Immature natural killer cell (primary cell): Measurements from ENCODE around the gene WNK1. TPM values are rescaled to one million over a fixed set of nuclear protein-coding genes. Genes with fewer than 3 reads are reported as not detected.
"Not testable (repeated sequence)": the region's sequence is repeated elsewhere in the genome, so short reads cannot be mapped to it uniquely, and the experiment has no call there.

Source experiments
- DNase-seq, 3 donors: peaks; one replicate each; pipeline ENCODE4 v3.0.0; 2022; ENCODE audit warnings: mixed read lengths in 1 of 3
- H3K27ac Mint-ChIP-seq, 6 donors: one replicate each; pipeline ENCODE4 v1.8.0; 2020; ENCODE audit warnings: mixed read lengths in 6 of 6, mild to moderate bottlenecking in 5 of 6, inconsistent platforms in 4 of 6, moderate library complexity in 3 of 6
- H3K27me3 Mint-ChIP-seq, 3 donors: one replicate each; pipeline ENCODE4 v1.8.0; 2020 to 2021; ENCODE audit warnings: low read depth in 3 of 3, mild to moderate bottlenecking in 3 of 3, mixed read lengths in 3 of 3, moderate library complexity in 3 of 3, inconsistent platforms in 1 of 3
- H3K36me3 Mint-ChIP-seq, 3 donors: one replicate each; pipeline ENCODE4 v1.8.0; 2020; ENCODE audit warnings: mixed read lengths in 3 of 3, inconsistent platforms in 2 of 3, mild to moderate bottlenecking in 2 of 3
- H3K4me1 Mint-ChIP-seq, 2 donors: one replicate each; pipeline ENCODE4 v1.8.0; 2020; ENCODE audit warnings: inconsistent platforms in 2 of 2, mild to moderate bottlenecking in 2 of 2, mixed read lengths in 2 of 2, moderate library complexity in 1 of 2
- H3K4me3 Mint-ChIP-seq, 5 donors: one replicate each; pipeline ENCODE4 v1.8.0; 2020; ENCODE audit warnings: mild to moderate bottlenecking in 5 of 5, mixed read lengths in 5 of 5, inconsistent platforms in 3 of 5, moderate library complexity in 3 of 5
- H3K9me3 Mint-ChIP-seq, 6 donors: one replicate each; pipeline ENCODE4 v1.8.0; 2020; ENCODE audit warnings: mild to moderate bottlenecking in 6 of 6, mixed read lengths in 6 of 6, inconsistent platforms in 4 of 6, moderate library complexity in 3 of 6
- polyA plus RNA-seq, 3 donors: library from polyadenylated mRNA; unstranded; fragments of 300-500 nt; fragmentation: Illumina TruSeq; gene quantifications; one replicate each; pipeline ENCODE4 v1.2.3, GENCODE V29; 2021

WNK1 gene
- 10 to 100 TPM in 1 of 3 donors, 1 to 10 TPM in 2; 7.5 to 46.5 (median 8.6) TPM for polyA plus RNA-seq

- Mint-ChIP-seq H3K4me3 (peak within 1 kb of the TSS; percentile 83 to 98 (median 92)), H3K36me3 (no peaks in the 10 kb centered on the region), H3K27me3 (peaks cover 0 to 8% (median 0%) of the 10 kb centered on the region in 3 donors), H3K9me3 (no peaks in the 10 kb centered on the region), H3K27ac (peak within 1 kb of the TSS; percentile 89 to 94 (median 91)), H3K4me1 (peaks cover 34 to 40% of the 10 kb centered on the region in 2 donors)
- peak; percentile 95 to 96 (median 96) for DNase-seq
Measured at GRCh38 chr12:751999-752694, at the start of gene WNK1. TSS of gene WNK1 (plus strand) at chr12:752579. CDS start at chr12:753566, 987 bp downstream.

- Mint-ChIP-seq H3K4me1 (no peaks in the 10 kb centered on the region), H3K9me3 (peaks cover 0 to 2% (median 0%) of the 10 kb centered on the region in 6 donors), H3K4me3 (no peak overlapping the region), H3K27me3 (peaks cover 0 to 3% (median 2%) of the 10 kb centered on the region in 3 donors), H3K36me3 (no peaks in the 10 kb centered on the region), H3K27ac (no peak overlapping the region)
- DNase-seq = no peak
Measured at GRCh38 chr12:704516-705242, 47.7 kb upstream of the WNK1 start.

GRCh38 chr12:708084-708483, 44.3 kb upstream of the WNK1 start:
- peak overlapping the region in 1 of 6 donors; percentile 62 for H3K27ac Mint-ChIP-seq

GRCh38 chr12:709455-710020, 42.8 kb upstream of the WNK1 start:
- Mint-ChIP-seq H3K36me3 (no peaks in the 10 kb centered on the region), H3K27ac (no peak overlapping the region), H3K27me3 (peaks cover 2% of the 10 kb centered on the region in 3 donors), H3K9me3 (no peaks in the 10 kb centered on the region), H3K4me1 (no peaks in the 10 kb centered on the region), H3K4me3 (no peak overlapping the region)
- DNase-seq = no peak

More at GRCh38 chr12:708084-708483, 44.3 kb upstream of the WNK1 start:
- DNase-seq, H3K9me3 Mint-ChIP-seq, H3K4me1 Mint-ChIP-seq, H3K27me3 Mint-ChIP-seq, H3K36me3 Mint-ChIP-seq, H3K4me3 Mint-ChIP-seq: not testable (repeated sequence)

GRCh38 chr12:712172-712863, 40.1 kb upstream of the WNK1 start:
- no peaks in the 10 kb centered on the region for H3K36me3 Mint-ChIP-seq
- no peak overlapping the region for H3K27ac Mint-ChIP-seq
- H3K4me1 Mint-ChIP-seq = no peaks in the 10 kb centered on the region
- no peak overlapping the region for H3K4me3 Mint-ChIP-seq
- H3K9me3 Mint-ChIP-seq = peaks cover 0 to 2% (median 0%) of the 10 kb centered on the region in 6 donors
- no peak for DNase-seq
- peaks cover 0 to 2% (median 0%) of the 10 kb centered on the region in 3 donors for H3K27me3 Mint-ChIP-seq

- no peaks in the 10 kb centered on the region for H3K36me3 Mint-ChIP-seq
- H3K27ac Mint-ChIP-seq = no peak overlapping the region
- DNase-seq = no peak
- H3K4me1 Mint-ChIP-seq = no peaks in the 10 kb centered on the region
- peaks cover 0 to 2% (median 0%) of the 10 kb centered on the region in 6 donors for H3K9me3 Mint-ChIP-seq
- no peak overlapping the region for H3K4me3 Mint-ChIP-seq
- H3K27me3 Mint-ChIP-seq = peaks cover 0 to 2% (median 0%) of the 10 kb centered on the region in 3 donors
Measured at GRCh38 chr12:713281-713875, 39.0 kb upstream of the WNK1 start.

- Mint-ChIP-seq H3K9me3 (peaks cover 0 to 2% (median 0%) of the 10 kb centered on the region in 6 donors), H3K27ac (peak overlapping the region in 1 of 6 donors; percentile 67), H3K4me1 (peaks cover 0 to 4% of the 10 kb centered on the region in 2 donors), H3K4me3 (no peak overlapping the region), H3K36me3 (peaks cover 0 to 5% (median 3%) of the 10 kb centered on the region in 3 donors), H3K27me3 (peaks cover 0 to 4% (median 2%) of the 10 kb centered on the region in 3 donors)
- no peak for DNase-seq
Measured at GRCh38 chr12:716506-716905, 35.9 kb upstream of the WNK1 start.

GRCh38 chr12:718756-719102, 33.6 kb upstream of the WNK1 start:
- H3K4me3 Mint-ChIP-seq = no peak overlapping the region
- H3K36me3 Mint-ChIP-seq = peaks cover 0 to 5% (median 3%) of the 10 kb centered on the region in 3 donors
- no peak overlapping the region for H3K27ac Mint-ChIP-seq
- H3K4me1 Mint-ChIP-seq = peaks cover 2 to 4% of the 10 kb centered on the region in 2 donors
- DNase-seq = no peak
- peaks cover 0 to 4% (median 2%) of the 10 kb centered on the region in 3 donors for H3K27me3 Mint-ChIP-seq
- peaks cover 0 to 2% (median 0%) of the 10 kb centered on the region in 6 donors for H3K9me3 Mint-ChIP-seq

GRCh38 chr12:720231-720941, 32.0 kb upstream of the WNK1 start:
- peaks cover 11 to 12% of the 10 kb centered on the region in 2 donors for H3K4me1 Mint-ChIP-seq
- peaks cover 0 to 5% (median 3%) of the 10 kb centered on the region in 3 donors for H3K36me3 Mint-ChIP-seq
- H3K27ac Mint-ChIP-seq = peak overlapping the region in 1 of 6 donors; percentile 46
- H3K27me3 Mint-ChIP-seq = peaks cover 0 to 2% (median 2%) of the 10 kb centered on the region in 3 donors
- DNase-seq = no peak
- no peak overlapping the region for H3K4me3 Mint-ChIP-seq
- peaks cover 0 to 2% (median 0%) of the 10 kb centered on the region in 6 donors for H3K9me3 Mint-ChIP-seq

- Mint-ChIP-seq H3K9me3 (no peaks in the 10 kb centered on the region), H3K36me3 (peaks cover 0 to 5% (median 0%) of the 10 kb centered on the region in 3 donors), H3K27me3 (peaks cover 0 to 2% (median 0%) of the 10 kb centered on the region in 3 donors), H3K4me1 (peaks cover 19 to 25% of the 10 kb centered on the region in 2 donors), H3K4me3 (no peak overlapping the region), H3K27ac (peak overlapping the region in 4 of 6 donors; percentile 8 to 56 (median 40))
- no peak for DNase-seq
Measured at GRCh38 chr12:724194-724855, 28.1 kb upstream of the WNK1 start.

- H3K9me3 Mint-ChIP-seq = no peaks in the 10 kb centered on the region
- H3K4me1 Mint-ChIP-seq = peaks cover 19 to 29% of the 10 kb centered on the region in 2 donors
- H3K27me3 Mint-ChIP-seq = peaks cover 0 to 2% (median 0%) of the 10 kb centered on the region in 3 donors
- H3K4me3 Mint-ChIP-seq = no peak overlapping the region
- no peak for DNase-seq
- H3K27ac Mint-ChIP-seq = no peak overlapping the region
- peaks cover 0 to 4% (median 0%) of the 10 kb centered on the region in 3 donors for H3K36me3 Mint-ChIP-seq
Measured at GRCh38 chr12:725076-725475, 27.3 kb upstream of the WNK1 start.
